Stromal cell of bone marrow (primary cell): ENCODE data around the gene BDH1.

Experiments
- DNase-seq: peaks from one replicate; pipeline ENCODE4 v3.0.0-alpha.2; 2012; ENCODE audit warnings: low read depth

The BDH1 gene

GRCh38 chr3:197460639-197461038, 95.1 kb downstream of the BDH1 start:
- no peak for DNase-seq

- DNase-seq, result no peak
Observed at GRCh38 chr3:197460002-197460401, 95.8 kb downstream of the BDH1 start.
